ENCODE measurements around the gene CLCF1.

DNA sequence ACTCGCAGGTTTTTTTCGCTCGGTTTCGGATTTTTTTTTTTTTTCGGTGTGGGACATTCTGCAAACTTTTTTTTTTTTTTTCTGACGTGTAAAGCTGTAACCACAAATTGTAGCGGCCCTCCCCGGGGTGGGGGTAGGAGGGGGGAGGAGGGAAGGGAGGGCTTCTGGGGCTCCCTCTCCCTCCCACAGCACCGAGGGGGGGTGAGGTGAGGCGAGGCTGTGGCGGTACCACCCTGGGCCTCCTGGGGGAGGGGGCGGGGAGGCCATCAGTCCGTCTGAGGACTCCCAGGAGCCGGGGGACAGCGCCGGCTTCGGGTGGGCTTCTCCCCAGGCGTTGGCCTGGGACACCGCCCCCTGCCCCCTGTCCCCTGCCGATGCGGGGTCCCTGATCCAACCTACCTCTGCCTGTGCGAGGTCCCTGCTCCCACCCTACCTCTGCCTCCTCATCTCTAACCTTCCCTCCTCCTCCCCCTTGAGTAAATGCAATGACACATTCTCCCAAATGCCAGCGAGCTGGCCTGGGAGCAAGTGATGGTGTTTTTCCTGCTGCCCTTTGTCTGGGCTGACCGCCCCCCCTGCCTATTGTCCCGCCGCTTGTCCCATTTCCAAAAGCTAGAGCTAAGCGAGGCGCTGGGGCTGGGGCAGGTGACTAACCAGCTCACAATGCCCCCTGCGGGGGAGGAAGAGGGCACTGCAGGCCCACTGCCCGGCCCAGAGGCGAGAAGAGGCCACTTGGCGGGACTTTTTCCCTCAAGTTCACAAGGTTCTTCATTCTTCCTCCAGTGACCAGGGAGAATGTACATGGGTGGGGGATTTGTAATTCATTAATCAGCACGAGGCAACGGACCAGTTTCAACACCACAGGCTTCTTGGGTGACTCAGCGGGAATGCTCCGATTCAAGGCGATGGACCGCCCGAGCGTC, 511 bp upstream of the CLCF1 start:
- TF ChIP-seq, protein P1, sequence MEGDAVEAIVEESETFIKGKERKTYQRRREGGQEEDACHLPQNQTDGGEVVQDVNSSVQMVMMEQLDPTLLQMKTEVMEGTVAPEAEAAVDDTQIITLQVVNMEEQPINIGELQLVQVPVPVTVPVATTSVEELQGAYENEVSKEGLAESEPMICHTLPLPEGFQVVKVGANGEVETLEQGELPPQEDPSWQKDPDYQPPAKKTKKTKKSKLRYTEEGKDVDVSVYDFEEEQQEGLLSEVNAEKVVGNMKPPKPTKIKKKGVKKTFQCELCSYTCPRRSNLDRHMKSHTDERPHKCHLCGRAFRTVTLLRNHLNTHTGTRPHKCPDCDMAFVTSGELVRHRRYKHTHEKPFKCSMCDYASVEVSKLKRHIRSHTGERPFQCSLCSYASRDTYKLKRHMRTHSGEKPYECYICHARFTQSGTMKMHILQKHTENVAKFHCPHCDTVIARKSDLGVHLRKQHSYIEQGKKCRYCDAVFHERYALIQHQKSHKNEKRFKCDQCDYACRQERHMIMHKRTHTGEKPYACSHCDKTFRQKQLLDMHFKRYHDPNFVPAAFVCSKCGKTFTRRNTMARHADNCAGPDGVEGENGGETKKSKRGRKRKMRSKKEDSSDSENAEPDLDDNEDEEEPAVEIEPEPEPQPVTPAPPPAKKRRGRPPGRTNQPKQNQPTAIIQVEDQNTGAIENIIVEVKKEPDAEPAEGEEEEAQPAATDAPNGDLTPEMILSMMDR (IDR thresholded peaks at IDR 0.05) = no peak
- no peak for TF ChIP-seq POLR2A (IDR thresholded peaks at IDR 0.05)

All from lower leg skin (tissue), 3 donors.